Neural cell (in vitro differentiated cells): ENCODE data around the gene DNAJC16. TPM values are rescaled to one million over a fixed set of nuclear protein-coding genes. Genes with fewer than 3 reads are reported as not detected.

Experiments used
- H2AFZ ChIP-seq: fragments of 200-600, 300-800 bp; sonication (generic), shearing (Covaris generic); 2 replicates; pipeline ENCODE4 v1.6.0; 2014; ENCODE audit warnings: low read depth, mild to moderate bottlenecking, antibody characterized with exemption, low read length, moderate library complexity
- H3F3A ChIP-seq: fragments of 200-600 bp; shearing (Covaris generic); 2 replicates; pipeline ENCODE4 v1.6.1; 2016; ENCODE audit warnings: mild to moderate bottlenecking, moderate library complexity, mixed read lengths, antibody characterized with exemption, low read length; ENCODE audit not compliant: insufficient read depth, poor library complexity, severe bottlenecking
- H3K27ac ChIP-seq: fragments of 200-600, 300-800 bp; sonication (generic), shearing (Covaris generic); 2 replicates; pipeline ENCODE4 v1.5.1; 2014; ENCODE audit warnings: mild to moderate bottlenecking, low read length, moderate library complexity
- H3K27me3 ChIP-seq: fragments of 300-800, 200-600 bp; sonication (generic), shearing (Covaris generic); 2 replicates; pipeline ENCODE4 v1.6.0; 2014; ENCODE audit warnings: mild to moderate bottlenecking, low read depth, low read length, moderate library complexity; ENCODE audit not compliant: insufficient read depth
- H3K36me3 ChIP-seq: fragments of 300-800, 200-600 bp; sonication (generic), shearing (Covaris generic); 2 replicates; pipeline ENCODE4 v1.5.1; 2014; ENCODE audit warnings: mild to moderate bottlenecking, antibody characterized with exemption, low read length, moderate library complexity; ENCODE audit not compliant: insufficient read depth
- H3K4me2 ChIP-seq: fragments of 300-800, 200-600 bp; sonication (generic), shearing (Covaris generic); 2 replicates; pipeline ENCODE4 v1.6.0; 2014; ENCODE audit warnings: mild to moderate bottlenecking, low read length
- H3K4me3 ChIP-seq: fragments of 300-800, 200-600 bp; sonication (generic), shearing (Covaris generic); 2 replicates; pipeline ENCODE4 v1.5.1; 2014; ENCODE audit warnings: mild to moderate bottlenecking, low read length, moderate library complexity
- H3K79me2 ChIP-seq: fragments of 200-600 bp; shearing (Covaris generic); replicated peaks from 2 replicates; pipeline ENCODE4 v1.6.0; 2014; ENCODE audit warnings: mild to moderate bottlenecking, low read length, moderate library complexity; ENCODE audit not compliant: insufficient read depth
- H3K9ac ChIP-seq: fragments of 300-800, 200-600 bp; sonication (generic), shearing (Covaris generic); 2 replicates; pipeline ENCODE4 v1.6.1; 2016; ENCODE audit warnings: mild to moderate bottlenecking, low read length, mixed read lengths
- H3K9me2 ChIP-seq: fragments of 200-600 bp; shearing (Covaris generic); 2 replicates; pipeline ENCODE4 v1.6.1; 2016; ENCODE audit warnings: mild to moderate bottlenecking, low read length, mixed read lengths; ENCODE audit not compliant: insufficient read depth
- H3K9me3 ChIP-seq: fragments of 200-600, 300-800 bp; sonication (generic), shearing (Covaris generic); 2 replicates; pipeline ENCODE4 v1.6.1; 2016; ENCODE audit warnings: mild to moderate bottlenecking, mixed run types, low read length, moderate library complexity, mixed read lengths
- H4K20me1 ChIP-seq: fragments of 200-600 bp; shearing (Covaris generic); 2 replicates; pipeline ENCODE4 v1.6.1; 2016; ENCODE audit warnings: mild to moderate bottlenecking, mixed run types; ENCODE audit not compliant: insufficient read depth
- CTCF ChIP-seq: fragments of 450-650 bp; IDR thresholded peaks from 2 replicates; pipeline ENCODE4 v1.5.1; 2014; ENCODE audit warnings: antibody characterized with exemption, mild to moderate bottlenecking, moderate library complexity; ENCODE audit not compliant: poor library complexity, severe bottlenecking
- EP300 ChIP-seq: fragments of 450-650 bp; conservative IDR thresholded peaks from 2 replicates; pipeline ENCODE4 v1.6.1; 2014; ENCODE audit warnings: antibody characterized with exemption, mild to moderate bottlenecking, moderate library complexity; ENCODE audit not compliant: poor library complexity, severe bottlenecking
- EZH2 ChIP-seq: fragments of 200-600, 300-800 bp; shearing (Covaris generic), sonication (generic); IDR thresholded peaks from 2 replicates; pipeline ENCODE4 v1.6.1; 2014; ENCODE audit warnings: antibody characterized with exemption, low read length, borderline replicate concordance, mild to moderate bottlenecking; ENCODE audit not compliant: insufficient read depth, poor library complexity, severe bottlenecking
- MXI1 ChIP-seq: fragments of 450-650 bp; conservative IDR thresholded peaks from 2 replicates; pipeline ENCODE4 v1.6.1; 2014; ENCODE audit warnings: antibody characterized with exemption, mild to moderate bottlenecking; ENCODE audit not compliant: poor library complexity, severe bottlenecking
- POLR2AphosphoS5 ChIP-seq: IDR thresholded peaks from 2 replicates; pipeline ENCODE4 v1.6.1; 2012
- RAD21 ChIP-seq: fragments of 450-650 bp; conservative IDR thresholded peaks from 2 replicates; pipeline ENCODE4 v1.6.1; 2014; ENCODE audit warnings: antibody characterized with exemption, mild to moderate bottlenecking, moderate library complexity
- SMC3 ChIP-seq: fragments of 450-650 bp; conservative IDR thresholded peaks from 2 replicates; pipeline ENCODE4 v1.6.1; 2014; ENCODE audit warnings: antibody characterized with exemption, mild to moderate bottlenecking, moderate library complexity; ENCODE audit not compliant: poor library complexity
- TAF1 ChIP-seq: IDR thresholded peaks from 2 replicates; pipeline ENCODE4 v1.6.1; 2012; ENCODE audit warnings: low read depth
- polyA plus RNA-seq: library from polyadenylated mRNA; depleted of rRNA; stranded (reverse); fragments of >200 nt; gene quantifications from 2 replicates; pipeline ENCODE4 v1.2.3, GENCODE V29; 2014
- TF ChIP-seq, protein P1 (sequence below): IDR thresholded peaks from 2 replicates; pipeline ENCODE4 v1.6.1; 2012; ENCODE audit warnings: borderline replicate concordance

The DNAJC16 gene
- polyA plus RNA-seq, 1 donor from 2014 or later = 10.9 TPM

DNA sequence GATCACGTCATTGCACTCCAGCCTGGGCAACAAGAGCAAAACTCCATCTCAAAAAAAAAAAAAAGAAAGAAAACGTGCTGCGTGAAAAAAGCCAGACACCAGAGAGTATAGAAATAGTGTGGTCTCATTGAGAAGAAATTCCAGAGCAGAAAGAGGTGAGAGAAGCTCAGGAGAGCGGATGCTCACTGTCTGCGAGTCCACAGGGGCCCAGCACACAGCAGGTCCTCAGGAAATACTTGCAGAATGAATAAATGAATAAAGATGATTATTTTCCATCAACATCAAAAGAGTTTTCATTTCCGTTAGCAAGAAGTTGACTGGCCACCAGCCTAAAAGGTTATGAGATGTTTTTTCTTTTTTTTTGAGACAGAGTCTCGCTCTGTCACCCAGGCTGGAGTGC is 17.1 kb upstream of the DNAJC16 start:
- H3K9me2 ChIP-seq = no peaks in the 10 kb centered on the region
- H3K9ac ChIP-seq = no peak overlapping the region
- H3K36me3 ChIP-seq = no peaks in the 10 kb centered on the region
- no peaks in the 10 kb centered on the region for H3K79me2 ChIP-seq
- H3K9me3 ChIP-seq = no peaks in the 10 kb centered on the region
- no peaks in the 10 kb centered on the region for H3F3A ChIP-seq
- no peak for TF ChIP-seq CTCF
- TF ChIP-seq, protein P1, sequence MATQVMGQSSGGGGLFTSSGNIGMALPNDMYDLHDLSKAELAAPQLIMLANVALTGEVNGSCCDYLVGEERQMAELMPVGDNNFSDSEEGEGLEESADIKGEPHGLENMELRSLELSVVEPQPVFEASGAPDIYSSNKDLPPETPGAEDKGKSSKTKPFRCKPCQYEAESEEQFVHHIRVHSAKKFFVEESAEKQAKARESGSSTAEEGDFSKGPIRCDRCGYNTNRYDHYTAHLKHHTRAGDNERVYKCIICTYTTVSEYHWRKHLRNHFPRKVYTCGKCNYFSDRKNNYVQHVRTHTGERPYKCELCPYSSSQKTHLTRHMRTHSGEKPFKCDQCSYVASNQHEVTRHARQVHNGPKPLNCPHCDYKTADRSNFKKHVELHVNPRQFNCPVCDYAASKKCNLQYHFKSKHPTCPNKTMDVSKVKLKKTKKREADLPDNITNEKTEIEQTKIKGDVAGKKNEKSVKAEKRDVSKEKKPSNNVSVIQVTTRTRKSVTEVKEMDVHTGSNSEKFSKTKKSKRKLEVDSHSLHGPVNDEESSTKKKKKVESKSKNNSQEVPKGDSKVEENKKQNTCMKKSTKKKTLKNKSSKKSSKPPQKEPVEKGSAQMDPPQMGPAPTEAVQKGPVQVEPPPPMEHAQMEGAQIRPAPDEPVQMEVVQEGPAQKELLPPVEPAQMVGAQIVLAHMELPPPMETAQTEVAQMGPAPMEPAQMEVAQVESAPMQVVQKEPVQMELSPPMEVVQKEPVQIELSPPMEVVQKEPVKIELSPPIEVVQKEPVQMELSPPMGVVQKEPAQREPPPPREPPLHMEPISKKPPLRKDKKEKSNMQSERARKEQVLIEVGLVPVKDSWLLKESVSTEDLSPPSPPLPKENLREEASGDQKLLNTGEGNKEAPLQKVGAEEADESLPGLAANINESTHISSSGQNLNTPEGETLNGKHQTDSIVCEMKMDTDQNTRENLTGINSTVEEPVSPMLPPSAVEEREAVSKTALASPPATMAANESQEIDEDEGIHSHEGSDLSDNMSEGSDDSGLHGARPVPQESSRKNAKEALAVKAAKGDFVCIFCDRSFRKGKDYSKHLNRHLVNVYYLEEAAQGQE = no peak
- TF ChIP-seq RAD21 = no peak
- H3K27ac ChIP-seq = no peak overlapping the region
- no peak overlapping the region for H3K4me2 ChIP-seq
- no peaks in the 10 kb centered on the region for H4K20me1 ChIP-seq
- H2AFZ ChIP-seq = no peak overlapping the region
- no peak overlapping the region for H3K4me3 ChIP-seq
- H3K27me3 ChIP-seq = no peaks in the 10 kb centered on the region

GRCh38 chr1:15510611-15511405 is 15.8 kb upstream of the DNAJC16 start:
- no peak overlapping the region for H3K9ac ChIP-seq
- no peaks in the 10 kb centered on the region for H3K9me3 ChIP-seq
- H3K4me3 ChIP-seq = no peak overlapping the region
- H3K36me3 ChIP-seq = no peaks in the 10 kb centered on the region
- no peaks in the 10 kb centered on the region for H3K79me2 ChIP-seq
- no peaks in the 10 kb centered on the region for H3F3A ChIP-seq
- H3K4me2 ChIP-seq = no peak overlapping the region
- no peaks in the 10 kb centered on the region for H4K20me1 ChIP-seq
- no peaks in the 10 kb centered on the region for H3K27me3 ChIP-seq
- H3K27ac ChIP-seq = no peak overlapping the region
- TF ChIP-seq, protein P1 = no peak
- no peak for TF ChIP-seq EZH2
- TF ChIP-seq TAF1 = no peak
- TF ChIP-seq EP300 = no peak
- TF ChIP-seq MXI1 = no peak
- TF ChIP-seq RAD21 = no peak
- no peak for TF ChIP-seq SMC3
- TF ChIP-seq CTCF = no peak
- no peak for TF ChIP-seq POLR2AphosphoS5
- no peaks in the 10 kb centered on the region for H3K9me2 ChIP-seq
- no peak overlapping the region for H2AFZ ChIP-seq
